Measurements from ENCODE around the gene RSPH10B. TPM values are rescaled to one million over a fixed set of nuclear protein-coding genes. Genes with fewer than 3 reads are reported as not detected.
"Not testable (repeated sequence)": the region's sequence is repeated elsewhere in the genome, so short reads cannot be mapped to it uniquely, and the experiment has no call there.

Gene RSPH10B
- total and polyA plus RNA-seq, 2 experiments from 2014 or later, result 1.3 TPM; not detected in 1

GRCh38 chr7:5931905-5932644, 38.4 kb downstream of the RSPH10B start:
- H3K4me1 ChIP-seq (ENCODE audit: low read depth); H3K27ac ChIP-seq; H3K36me3 ChIP-seq; H3K9me3 ChIP-seq (ENCODE audit: low read depth); H3K27me3 ChIP-seq; H3K4me3 ChIP-seq: not testable (repeated sequence)
- DNase-seq (ENCODE audit: low read depth in 1 of 2, low spot score in 1 of 2), result peak in 1 of 2 donors; percentile 40

GRCh38 chr7:5931250-5931649, 39.2 kb downstream of the RSPH10B start:
- not testable (repeated sequence) for H3K36me3 ChIP-seq; H3K27ac ChIP-seq; H3K4me3 ChIP-seq; DNase-seq (ENCODE audit: low read depth in 1 of 2, low spot score in 1 of 2); H3K4me1 ChIP-seq (ENCODE audit: low read depth); H3K27me3 ChIP-seq; H3K9me3 ChIP-seq (ENCODE audit: low read depth)

DNA sequence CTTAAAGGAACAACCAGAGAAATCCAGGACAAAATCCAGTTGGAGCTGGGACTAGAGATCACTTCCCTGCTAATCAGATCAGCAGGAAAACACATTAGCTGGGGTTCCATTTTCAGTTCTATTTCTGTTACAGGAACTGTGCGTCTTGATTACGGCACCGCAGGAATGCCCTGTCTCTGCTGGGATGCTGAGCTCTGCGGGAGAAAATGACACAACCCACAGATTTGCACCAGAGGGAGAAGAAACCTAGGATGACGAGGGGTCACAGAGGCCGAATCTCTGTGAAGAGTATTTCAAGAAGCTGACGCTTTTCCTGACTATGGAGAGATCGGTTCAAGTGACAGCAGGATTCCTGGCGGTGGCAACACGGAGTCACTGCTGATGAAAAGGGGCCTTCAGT, 40.2 kb downstream of the RSPH10B start:
- not testable (repeated sequence) for H3K9me3 ChIP-seq (ENCODE audit: low read depth); H3K27ac ChIP-seq; H3K4me1 ChIP-seq (ENCODE audit: low read depth); H3K4me3 ChIP-seq; DNase-seq (ENCODE audit: low read depth in 1 of 2, low spot score in 1 of 2); H3K36me3 ChIP-seq; H3K27me3 ChIP-seq

DNA sequence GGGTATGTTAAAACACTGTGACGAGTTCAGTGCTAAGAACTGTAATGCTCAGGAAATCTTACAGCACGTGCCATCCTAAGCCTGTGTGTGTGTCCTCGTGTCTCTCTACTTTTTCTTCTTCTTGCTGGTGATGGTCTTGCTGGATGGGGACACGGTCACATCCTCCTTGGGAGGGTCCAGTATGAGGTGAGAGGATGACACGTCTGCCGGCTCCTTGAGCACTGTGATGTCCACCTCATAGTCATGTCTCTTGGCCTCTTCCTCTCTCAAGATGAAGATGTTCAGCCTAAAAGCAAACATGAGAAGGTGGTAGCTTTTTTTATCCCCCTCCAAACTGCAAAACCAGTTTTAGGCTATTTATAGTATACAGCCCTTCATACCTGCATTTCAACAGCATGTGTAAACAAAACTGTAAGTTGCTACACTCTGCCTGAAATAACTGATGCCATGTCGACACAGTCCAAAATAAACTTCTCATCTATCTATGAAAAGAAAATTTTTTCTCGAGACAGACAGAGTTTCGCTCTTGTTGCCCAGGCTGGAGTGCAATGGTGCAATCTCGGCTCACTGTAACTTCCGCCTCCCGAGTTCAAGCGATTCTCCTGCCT, 44.1 kb downstream of the RSPH10B start:
- not testable (repeated sequence) for H3K4me3 ChIP-seq; H3K9me3 ChIP-seq (ENCODE audit: low read depth); DNase-seq (ENCODE audit: low read depth in 1 of 2, low spot score in 1 of 2); H3K36me3 ChIP-seq; H3K27ac ChIP-seq; H3K4me1 ChIP-seq (ENCODE audit: low read depth); H3K27me3 ChIP-seq

DNA sequence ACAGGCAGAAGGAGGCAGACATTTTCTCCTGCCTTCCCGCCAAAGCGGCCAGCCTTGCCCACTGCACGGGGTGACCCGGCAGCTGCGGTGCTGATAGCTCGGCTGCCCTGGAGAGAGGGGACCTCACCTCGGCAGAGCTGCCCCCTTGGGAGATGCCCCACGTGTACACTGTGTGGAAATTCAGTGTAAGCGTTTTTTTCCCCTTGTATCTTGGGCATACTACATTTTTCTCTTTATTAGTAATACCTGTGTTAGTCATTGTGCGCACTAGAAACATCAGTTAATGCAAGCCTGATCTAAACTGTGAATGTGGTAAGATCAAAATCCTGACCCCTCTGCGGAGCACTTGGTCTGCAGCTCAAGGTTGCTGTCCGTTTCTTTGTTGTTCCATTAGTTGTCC, 45.9 kb downstream of the RSPH10B start:
- not testable (repeated sequence) for H3K27me3 ChIP-seq; H3K4me1 ChIP-seq (ENCODE audit: low read depth); H3K4me3 ChIP-seq; H3K36me3 ChIP-seq; H3K27ac ChIP-seq; H3K9me3 ChIP-seq (ENCODE audit: low read depth); DNase-seq (ENCODE audit: low read depth in 1 of 2, low spot score in 1 of 2)

DNA sequence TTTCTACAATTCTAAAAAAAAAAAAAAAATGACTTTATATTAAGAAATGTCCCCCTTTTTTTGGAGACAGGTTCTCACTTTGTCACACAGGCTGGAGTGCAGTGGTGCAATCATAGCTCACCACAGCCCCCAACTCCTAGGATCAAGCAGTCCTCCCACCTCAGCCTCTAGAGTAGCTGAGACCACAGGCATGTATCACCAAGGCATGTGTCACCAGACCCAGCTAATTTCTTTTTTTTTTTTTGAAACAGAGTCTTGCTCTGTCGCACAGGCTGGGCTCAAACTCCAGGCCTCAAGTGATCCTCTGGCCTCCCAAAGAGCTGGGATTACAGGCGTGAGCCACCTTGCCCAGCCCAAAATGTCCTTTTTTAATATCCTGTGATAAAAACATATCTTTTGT, 46.3 kb downstream of the RSPH10B start:
- H3K4me1 ChIP-seq (ENCODE audit: low read depth); H3K36me3 ChIP-seq; H3K27me3 ChIP-seq; H3K9me3 ChIP-seq (ENCODE audit: low read depth); H3K27ac ChIP-seq; H3K4me3 ChIP-seq; DNase-seq (ENCODE audit: low read depth in 1 of 2, low spot score in 1 of 2): not testable (repeated sequence)

GRCh38 chr7:5916529-5916928, 54.0 kb downstream of the RSPH10B start:
- not testable (repeated sequence) for DNase-seq (ENCODE audit: low read depth in 1 of 2, low spot score in 1 of 2); H3K27me3 ChIP-seq; H3K36me3 ChIP-seq; H3K4me1 ChIP-seq (ENCODE audit: low read depth); H3K27ac ChIP-seq; H3K4me3 ChIP-seq; H3K9me3 ChIP-seq (ENCODE audit: low read depth)

DNA sequence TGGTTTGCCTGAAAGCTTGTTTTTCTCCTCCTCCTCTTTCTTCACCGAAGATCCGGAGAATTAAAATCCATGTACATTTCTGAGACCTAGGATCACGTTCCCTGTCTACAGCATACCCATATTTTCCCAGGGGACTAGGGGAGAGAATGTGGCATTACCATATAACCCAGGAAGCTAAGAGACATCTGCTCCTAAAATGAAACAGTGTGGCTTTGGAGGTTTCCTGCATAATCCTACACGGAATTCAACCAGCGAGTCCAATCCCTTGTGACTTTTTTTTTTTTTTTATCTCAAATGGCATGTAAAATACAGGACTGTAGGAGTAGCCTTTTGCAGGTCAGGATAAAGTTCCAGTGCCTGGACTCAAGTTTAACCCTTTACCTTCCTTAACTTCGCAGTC, 61.7 kb downstream of the RSPH10B start:
- DNase-seq (ENCODE audit: low read depth in 1 of 2, low spot score in 1 of 2); H3K4me3 ChIP-seq; H3K36me3 ChIP-seq; H3K27ac ChIP-seq; H3K4me1 ChIP-seq (ENCODE audit: low read depth); H3K9me3 ChIP-seq (ENCODE audit: low read depth); H3K27me3 ChIP-seq: not testable (repeated sequence)

DNA sequence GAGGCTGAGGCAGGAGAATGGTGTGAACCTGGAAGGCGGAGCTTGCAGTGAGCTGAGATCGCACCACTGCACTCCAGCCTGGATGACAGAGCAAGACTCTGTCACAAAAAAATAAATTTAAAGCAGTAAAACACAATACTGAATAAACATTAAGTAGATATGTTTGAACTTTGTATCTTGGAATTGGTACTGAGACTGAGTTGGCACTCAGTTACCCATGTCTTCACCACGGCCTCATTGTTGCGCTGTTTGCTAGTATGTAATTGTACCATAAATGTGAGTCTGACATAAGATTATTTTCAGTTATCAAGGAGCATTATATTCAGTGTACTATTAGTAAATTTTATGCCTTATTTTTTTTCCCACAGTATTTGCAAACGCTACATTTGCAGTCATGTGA, 65.8 kb downstream of the RSPH10B start:
- not testable (repeated sequence) for H3K36me3 ChIP-seq; H3K9me3 ChIP-seq (ENCODE audit: low read depth)

DNA sequence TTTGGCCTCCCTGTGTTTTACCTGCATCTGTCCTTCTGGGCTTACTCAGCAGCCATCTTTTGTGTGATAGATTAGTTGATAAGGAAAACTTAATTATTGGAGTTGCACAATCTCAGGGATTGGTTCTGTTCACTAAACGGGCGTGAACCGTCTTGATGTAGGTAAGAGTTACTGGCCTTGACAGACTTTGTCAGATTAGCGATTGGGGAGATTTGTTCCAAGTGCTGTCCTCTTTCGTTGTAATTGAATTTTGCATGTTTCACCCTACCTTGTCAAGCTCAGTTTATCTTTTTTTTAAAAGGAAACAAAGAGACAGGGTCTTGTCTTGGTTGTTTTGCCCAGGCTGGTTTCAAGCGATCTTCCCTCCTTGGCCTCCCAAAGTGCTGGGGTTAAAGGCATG, 67.5 kb downstream of the RSPH10B start:
- H3K9me3 ChIP-seq (ENCODE audit: low read depth); H3K27me3 ChIP-seq; H3K27ac ChIP-seq; H3K36me3 ChIP-seq; DNase-seq (ENCODE audit: low read depth in 1 of 2, low spot score in 1 of 2); H3K4me3 ChIP-seq; H3K4me1 ChIP-seq (ENCODE audit: low read depth): not testable (repeated sequence)

More for the DNA sequence above, 65.8 kb downstream of the RSPH10B start:
- not testable (repeated sequence) for H3K4me3 ChIP-seq; DNase-seq (ENCODE audit: low read depth in 1 of 2, low spot score in 1 of 2); H3K27ac ChIP-seq; H3K27me3 ChIP-seq; H3K4me1 ChIP-seq (ENCODE audit: low read depth)
